MM.1S (cell line): ENCODE data around the gene PPARD.

Source experiments
- DNase-seq: peaks from one replicate; pipeline ENCODE4 v3.0.0-alpha.2; 2015
- H2AFZ ChIP-seq: fragments of 300-600 bp; sonication (generic); 2 replicates; pipeline ENCODE4 v1.6.0; 2016; ENCODE audit warnings: antibody characterized with exemption, low read length
- H3F3A ChIP-seq: fragments of 300-600 bp; sonication (generic); 2 replicates; pipeline ENCODE4 v1.6.1; 2016; ENCODE audit warnings: mild to moderate bottlenecking, antibody characterized with exemption, low read length, moderate library complexity, mixed read lengths; ENCODE audit not compliant: insufficient read depth
- H3K27ac ChIP-seq: fragments of 300-600 bp; sonication (generic); 2 replicates; pipeline ENCODE4 v1.5.1; 2016; ENCODE audit warnings: mild to moderate bottlenecking, low read length
- H3K27me3 ChIP-seq: fragments of 300-600 bp; sonication (generic); replicated peaks from 2 replicates; pipeline ENCODE4 v1.6.0; 2016; ENCODE audit warnings: low read length; ENCODE audit not compliant: insufficient read depth
- H3K36me3 ChIP-seq: fragments of 300-600 bp; sonication (generic); replicated peaks from 2 replicates; pipeline ENCODE4 v1.6.1; 2016; ENCODE audit warnings: mild to moderate bottlenecking, low read length, mixed read lengths; ENCODE audit not compliant: insufficient read depth
- H3K4me1 ChIP-seq: fragments of 300-600 bp; sonication (generic); 2 replicates; pipeline ENCODE4 v1.6.1; 2016; ENCODE audit warnings: low read length, mixed read lengths
- H3K4me2 ChIP-seq: fragments of 300-600 bp; sonication (generic); 2 replicates; pipeline ENCODE4 v1.6.0; 2016; ENCODE audit warnings: low read depth, low read length
- H3K4me3 ChIP-seq: fragments of 300-600 bp; sonication (generic); 2 replicates; pipeline ENCODE4 v1.5.1; 2016; ENCODE audit warnings: low read length, mixed read lengths
- H3K79me2 ChIP-seq: fragments of 300-600 bp; sonication (generic); 2 replicates; pipeline ENCODE4 v1.6.1; 2016; ENCODE audit warnings: mixed run types, low read length, mixed read lengths
- H3K9ac ChIP-seq: fragments of 300-600 bp; sonication (generic); 2 replicates; pipeline ENCODE4 v1.6.1; 2016; ENCODE audit warnings: low read length, mixed read lengths
- H3K9me2 ChIP-seq: fragments of 300-600 bp; sonication (generic); replicated peaks from 2 replicates; pipeline ENCODE4 v1.6.1; 2016; ENCODE audit warnings: mild to moderate bottlenecking, low read length, mixed read lengths; ENCODE audit not compliant: insufficient read depth
- H3K9me3 ChIP-seq: fragments of 300-600 bp; sonication (generic); replicated peaks from 2 replicates; pipeline ENCODE4 v1.6.1; 2016; ENCODE audit warnings: mild to moderate bottlenecking, low read length, mixed read lengths; ENCODE audit not compliant: insufficient read depth
- H4K20me1 ChIP-seq: fragments of 300-600 bp; sonication (generic); 2 replicates; pipeline ENCODE4 v1.6.1; 2016; ENCODE audit warnings: mild to moderate bottlenecking, low read length, moderate library complexity, mixed read lengths; ENCODE audit not compliant: insufficient read depth
- CTCF ChIP-seq: fragments of 300-600 bp; sonication (generic); IDR thresholded peaks from 2 replicates; pipeline ENCODE4 v1.5.1; 2016; ENCODE audit warnings: antibody characterized with exemption, low read length, mixed read lengths
- EZH2 ChIP-seq: fragments of 300-600 bp; sonication (generic); optimal IDR thresholded peaks from 2 replicates; pipeline ENCODE3; 2017; ENCODE audit warnings: low read depth, mild to moderate bottlenecking, antibody characterized with exemption, low read length, mixed read lengths
- EZH2phosphoT487 ChIP-seq: fragments of 300-600 bp; sonication (generic); IDR thresholded peaks from 2 replicates; pipeline ENCODE4 v1.6.1; 2018; ENCODE audit warnings: antibody characterized with exemption, low read length

The PPARD gene

DNA sequence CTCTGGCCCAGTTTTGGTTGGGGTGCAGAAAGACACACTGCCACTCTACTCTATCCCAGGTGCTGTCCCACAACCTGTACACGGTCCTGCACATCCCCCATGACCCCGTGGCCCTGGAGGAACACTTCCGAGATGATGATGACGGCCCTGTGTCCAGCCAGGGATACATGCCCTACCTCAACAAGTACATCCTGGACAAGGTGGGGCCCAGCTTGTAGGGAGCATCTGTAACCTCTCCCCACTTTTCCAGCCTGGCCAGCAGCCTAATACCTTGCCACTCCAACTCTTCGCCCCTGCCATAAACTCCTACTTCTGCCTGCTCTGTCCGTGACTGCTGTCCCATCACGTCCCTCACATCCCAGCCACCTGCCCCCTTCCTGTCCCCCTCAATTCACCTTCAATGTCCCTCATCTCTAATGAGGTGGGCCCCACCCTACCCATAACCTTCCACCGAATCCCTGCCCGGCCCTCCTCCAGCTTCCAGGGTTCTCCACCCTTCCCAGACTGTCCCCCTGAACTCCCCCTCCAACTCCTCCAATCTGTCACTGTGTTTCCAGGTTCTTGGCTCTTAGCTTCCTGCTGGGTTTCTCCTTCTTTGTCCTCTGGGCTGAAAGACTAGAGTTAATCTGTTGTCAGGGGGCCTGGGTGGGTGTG lies 32.6 kb upstream of the PPARD start:
- Histone ChIP-seq H3K9me3 (no peaks in the 10 kb centered on the region), H3K4me1 (peaks cover 27% of the 10 kb centered on the region), H3K36me3 (no peaks in the 10 kb centered on the region), H3K9ac (no peak overlapping the region), H4K20me1 (no peaks in the 10 kb centered on the region), H3F3A (no peaks in the 10 kb centered on the region), H3K79me2 (peaks cover 37% of the 10 kb centered on the region), H3K27ac (no peak overlapping the region), H3K27me3 (no peaks in the 10 kb centered on the region), H3K4me3 (no peak overlapping the region), H3K4me2 (no peak overlapping the region), H2AFZ (no peak overlapping the region), H3K9me2 (no peaks in the 10 kb centered on the region)
- no peak for DNase-seq
- TF ChIP-seq CTCF = no peak
- TF ChIP-seq EZH2phosphoT487 = no peak
- TF ChIP-seq EZH2 = no peak

DNA sequence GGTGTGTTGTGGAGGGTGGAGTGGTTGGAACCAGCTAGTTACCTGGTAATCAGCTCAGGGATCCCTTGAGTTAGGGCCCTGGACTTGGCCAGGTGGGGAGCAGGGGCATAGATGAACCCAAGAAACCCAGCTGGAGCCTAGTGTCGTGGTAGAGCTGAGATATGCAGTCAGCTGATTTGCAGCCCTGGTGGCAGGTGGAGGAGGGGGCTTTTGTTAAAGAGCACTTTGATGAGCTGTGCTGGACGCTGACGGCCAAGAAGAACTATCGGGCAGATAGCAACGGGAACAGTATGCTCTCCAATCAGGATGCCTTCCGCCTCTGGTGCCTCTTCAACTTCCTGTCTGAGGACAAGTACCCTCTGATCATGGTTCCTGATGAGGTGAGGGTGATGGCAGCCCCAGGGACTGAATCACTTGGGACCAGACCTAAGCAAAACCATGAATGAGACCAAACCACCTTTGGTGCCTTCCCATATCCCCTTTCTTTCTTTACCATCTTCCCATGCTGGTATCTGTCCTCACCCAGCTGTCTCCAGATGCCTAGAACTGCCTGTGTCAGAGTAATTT lies 32.0 kb upstream of the PPARD start:
- DNase-seq = no peak
- Histone ChIP-seq H3K27ac (no peak overlapping the region), H3K4me3 (no peak overlapping the region), H3K9me3 (no peaks in the 10 kb centered on the region), H3K9ac (no peak overlapping the region), H3K27me3 (no peaks in the 10 kb centered on the region), H3F3A (no peaks in the 10 kb centered on the region), H4K20me1 (no peaks in the 10 kb centered on the region), H3K9me2 (no peaks in the 10 kb centered on the region), H3K4me2 (no peak overlapping the region), H3K36me3 (no peaks in the 10 kb centered on the region), H3K79me2 (peaks cover 31% of the 10 kb centered on the region), H2AFZ (no peak overlapping the region), H3K4me1 (peaks cover 26% of the 10 kb centered on the region)
- TF ChIP-seq CTCF = no peak
- TF ChIP-seq EZH2phosphoT487 = no peak
- no peak for TF ChIP-seq EZH2

DNA sequence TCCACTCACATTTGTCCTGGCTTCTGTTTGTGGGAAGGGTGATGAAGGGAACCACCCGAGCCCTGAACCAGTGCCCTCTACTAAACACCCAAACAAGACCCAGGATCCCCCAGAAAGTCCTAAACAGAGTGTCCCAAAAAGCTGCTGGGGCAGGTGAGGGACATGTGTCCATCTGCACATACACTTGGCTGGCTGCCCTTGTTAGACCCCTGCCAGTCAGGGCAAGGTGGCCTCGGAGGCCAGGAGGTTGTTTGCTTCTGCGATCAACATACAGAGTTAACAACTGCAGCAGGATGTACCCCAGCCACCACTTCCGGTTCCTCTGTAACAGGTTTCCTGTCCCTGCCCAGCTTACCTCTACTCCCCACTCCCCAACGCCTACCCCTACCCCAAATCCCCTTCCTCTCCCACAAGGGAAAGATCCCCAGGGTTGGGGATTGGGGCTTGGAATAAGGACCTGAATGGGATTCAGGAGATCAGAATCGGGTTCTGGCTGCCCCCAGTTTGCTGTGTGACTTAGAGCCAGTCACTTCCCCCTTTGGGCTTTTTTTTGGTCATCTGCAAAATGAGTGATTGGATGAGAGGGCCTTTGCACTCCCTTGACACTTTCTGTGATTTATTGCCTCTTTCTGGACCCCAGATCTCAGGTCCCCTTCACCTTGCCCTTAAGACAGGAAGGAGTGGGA lies 30.8 kb upstream of the PPARD start:
- H3K4me3 ChIP-seq = no peak overlapping the region
- peaks cover 26% of the 10 kb centered on the region for H3K4me1 ChIP-seq
- peak overlapping the region; percentile 8; the same call in 1 of the 2 replicates for H3K4me2 ChIP-seq
- no peaks in the 10 kb centered on the region for H4K20me1 ChIP-seq
- H3K27ac ChIP-seq = peak overlapping the region; percentile 5; the same call in 1 of the 2 replicates
- peaks cover 25% of the 10 kb centered on the region for H3K79me2 ChIP-seq
- no peak for DNase-seq
- no peaks in the 10 kb centered on the region for H3F3A ChIP-seq
- H3K27me3 ChIP-seq = no peaks in the 10 kb centered on the region
- no peaks in the 10 kb centered on the region for H3K9me2 ChIP-seq
- TF ChIP-seq CTCF (no peak), EZH2 (no peak), EZH2phosphoT487 (no peak)
- H3K9ac ChIP-seq = no peak overlapping the region
- no peaks in the 10 kb centered on the region for H3K36me3 ChIP-seq
- H3K9me3 ChIP-seq = no peaks in the 10 kb centered on the region
- H2AFZ ChIP-seq = no peak overlapping the region
